HL-60 (cell line): ENCODE data around the gene UVSSA.
A peak's percentile ranks its signal among the peaks of the same experiment; 100 is the strongest.

Source experiments
- CTCF ChIP-seq: IDR thresholded peaks from one replicate; pipeline ENCODE4 v1.5.1; 2011; ENCODE audit warnings: low read length, control low read depth, inconsistent platforms; ENCODE audit not compliant: insufficient read depth
- POLR2AphosphoS5 ChIP-seq: IDR thresholded peaks from 2 replicates; pipeline ENCODE4 v1.6.1; 2012; ENCODE audit warnings: low read depth

- TF ChIP-seq CTCF (no peak), POLR2AphosphoS5 (peak; percentile 82)
Observed at GRCh38 chr4:1336088-1336491, 10.9 kb upstream of the UVSSA start.
